GM23248 (cell line): Measurements from ENCODE around the gene SUPT4H1. TPM values are rescaled to one million over a fixed set of nuclear protein-coding genes. Genes with fewer than 3 reads are reported as not detected.

Experiments used
- DNase-seq: peaks from one replicate; pipeline ENCODE4 v3.0.0-alpha.2; 2015
- H2AFZ ChIP-seq: fragments of 200-600 bp; sonication (generic); 2 replicates; pipeline ENCODE4 v1.6.1; 2016; ENCODE audit warnings: antibody characterized with exemption
- H3F3A ChIP-seq: fragments of 200-600 bp; sonication (generic); 2 replicates; pipeline ENCODE4 v1.6.1; 2016; ENCODE audit warnings: mild to moderate bottlenecking, antibody characterized with exemption, mixed run types; ENCODE audit not compliant: insufficient read depth
- H3K27ac ChIP-seq: fragments of 200-600 bp; sonication (generic); 2 replicates; pipeline ENCODE4 v1.5.1; 2016; ENCODE audit warnings: mild to moderate bottlenecking
- H3K27me3 ChIP-seq: fragments of 200-600 bp; sonication (generic); replicated peaks from 2 replicates; pipeline ENCODE4 v1.6.1; 2016; ENCODE audit warnings: mild to moderate bottlenecking; ENCODE audit not compliant: insufficient read depth
- H3K36me3 ChIP-seq: fragments of 200-600 bp; sonication (generic); 2 replicates; pipeline ENCODE4 v1.6.1; 2016; ENCODE audit warnings: low read depth, mild to moderate bottlenecking
- H3K4me1 ChIP-seq: fragments of 200-600 bp; sonication (generic); 2 replicates; pipeline ENCODE4 v1.6.1; 2016; ENCODE audit warnings: mild to moderate bottlenecking; ENCODE audit not compliant: insufficient read depth
- H3K4me2 ChIP-seq: fragments of 200-600 bp; sonication (generic); one replicate; pipeline ENCODE4 v1.6.1; 2016; ENCODE audit warnings: mild to moderate bottlenecking; ENCODE audit not compliant: unreplicated experiment
- H3K4me3 ChIP-seq: fragments of 200-600 bp; sonication (generic); 2 replicates; pipeline ENCODE4 v1.5.1; 2016; ENCODE audit warnings: mild to moderate bottlenecking
- H3K79me2 ChIP-seq: fragments of 200-600 bp; sonication (generic); 2 replicates; pipeline ENCODE4 v1.6.1; 2016; ENCODE audit warnings: mild to moderate bottlenecking; ENCODE audit not compliant: insufficient read depth
- H3K9ac ChIP-seq: fragments of 200-600 bp; sonication (generic); 2 replicates; pipeline ENCODE4 v1.6.1; 2016; ENCODE audit warnings: mild to moderate bottlenecking
- H3K9me2 ChIP-seq: fragments of 200-600 bp; sonication (generic); 2 replicates; pipeline ENCODE4 v1.6.1; 2016; ENCODE audit warnings: mixed run types, mild to moderate bottlenecking, moderate library complexity; ENCODE audit not compliant: insufficient read depth
- H3K9me3 ChIP-seq: fragments of 200-600 bp; sonication (generic); one replicate; pipeline ENCODE4 v1.6.1; 2017; ENCODE audit warnings: low read depth
- H4K20me1 ChIP-seq: fragments of 200-600 bp; sonication (generic); 2 replicates; pipeline ENCODE4 v1.6.0; 2016; ENCODE audit not compliant: insufficient read depth
- EZH2 ChIP-seq: fragments of 200-600 bp; sonication (generic); IDR thresholded peaks from 2 replicates; pipeline ENCODE4 v1.6.1; 2018; ENCODE audit warnings: antibody characterized with exemption, mild to moderate bottlenecking; ENCODE audit not compliant: insufficient read depth, poor library complexity, severe bottlenecking
- EZH2phosphoT487 ChIP-seq: fragments of 200-600 bp; sonication (generic); IDR thresholded peaks from 2 replicates; pipeline ENCODE4 v1.6.1; 2018; ENCODE audit warnings: antibody characterized with exemption, moderate library complexity, mild to moderate bottlenecking, low read depth; ENCODE audit not compliant: insufficient read depth
- WGBS, 2 experiments: methylation state at CpG; one replicate each; pipeline ENCODE4 v1.1.6; 2015 to 2017; ENCODE audit warnings: low lambda C conversion rate in 2 of 2, low coverage in 1 of 2; ENCODE audit errors: missing lambda C conversion rate in 2 of 2; 5-methylcytosine and 5-hydroxymethylcytosine counted together
- in situ Hi-C: fragments of 300-500 bp; cut with MboI; formaldehyde crosslinking; loops from 2 replicates; pipeline ENCODE4 v1.15.0; 2020
- polyA plus RNA-seq: library from polyadenylated mRNA; unstranded; fragments of >200 nt; fragmentation: Nextera tagmentation; extraction: Ambion mirVana; gene quantifications from 2 replicates; pipeline ENCODE4 v1.2.1, GENCODE V29; 2016
- total RNA-seq: library from RNA; depleted of rRNA; stranded (reverse); fragments of >200 nt; shearing (Covaris generic); gene quantifications from 2 replicates; pipeline ENCODE4 v1.2.3, GENCODE V29; 2014

Gene SUPT4H1
- total and polyA plus RNA-seq, 2 experiments from 2014 or later, result 57.1 to 92.1 TPM

- Histone ChIP-seq H3K9ac (no peak overlapping the region), H3K27me3 (no peaks in the 10 kb centered on the region), H3K4me3 (no peak overlapping the region), H3K4me2 (no peak overlapping the region), H3K9me3 (no peaks in the 10 kb centered on the region), H3K36me3 (no peaks in the 10 kb centered on the region), H3K4me1 (no peaks in the 10 kb centered on the region), H4K20me1 (no peaks in the 10 kb centered on the region), H3F3A (no peaks in the 10 kb centered on the region), H2AFZ (no peak overlapping the region), H3K27ac (no peak overlapping the region), H3K79me2 (no peaks in the 10 kb centered on the region), H3K9me2 (no peaks in the 10 kb centered on the region)
- no peak for TF ChIP-seq EZH2
- TF ChIP-seq EZH2phosphoT487, result no peak
- in situ Hi-C loops, result no loop called here
- WGBS, 2 experiments, result 72 to 73% methylated on average over 19 of the region's 19 CpGs
- DNase-seq, result no peak
These were observed 45.7 kb downstream of the SUPT4H1 start for GRCh38 chr17:58306131-58306951.

GRCh38 chr17:58305626-58306025 is 46.4 kb downstream of the SUPT4H1 start:
- Histone ChIP-seq H3K79me2 (no peaks in the 10 kb centered on the region), H2AFZ (no peak overlapping the region), H3K27me3 (no peaks in the 10 kb centered on the region; the same call in 1 of the 2 replicates), H3K4me2 (no peak overlapping the region), H3K36me3 (no peaks in the 10 kb centered on the region), H3K9me2 (no peaks in the 10 kb centered on the region), H3K27ac (no peak overlapping the region), H3K4me1 (no peaks in the 10 kb centered on the region), H3K4me3 (no peak overlapping the region), H3F3A (no peaks in the 10 kb centered on the region), H3K9me3 (no peaks in the 10 kb centered on the region), H3K9ac (no peak overlapping the region), H4K20me1 (no peaks in the 10 kb centered on the region)
- TF ChIP-seq EZH2, result no peak
- TF ChIP-seq EZH2phosphoT487, result no peak
- WGBS, 2 experiments, result 65 to 77% methylated on average over 4 to 8 of the region's 8 CpGs
- in situ Hi-C loops, result no loop called here
- DNase-seq, result no peak

- TF ChIP-seq EZH2, result no peak
- TF ChIP-seq EZH2phosphoT487, result no peak
- H3K27ac ChIP-seq, result no peak overlapping the region
These were observed 47.1 kb downstream of the SUPT4H1 start for GRCh38 chr17:58304750-58305486.

GRCh38 chr17:58303971-58304749 is 47.8 kb downstream of the SUPT4H1 start:
- H3K9me2 ChIP-seq, result no peaks in the 10 kb centered on the region
- H3K27ac ChIP-seq, result no peak overlapping the region
- no peaks in the 10 kb centered on the region for H4K20me1 ChIP-seq
- no peaks in the 10 kb centered on the region for H3K4me1 ChIP-seq
- no peaks in the 10 kb centered on the region for H3K79me2 ChIP-seq
- no peak overlapping the region for H3K4me3 ChIP-seq
- no peak for TF ChIP-seq EZH2
- no peak for TF ChIP-seq EZH2phosphoT487
- no peaks in the 10 kb centered on the region; the same call in 1 of the 2 replicates for H3K27me3 ChIP-seq
- 23 to 27% methylated on average over 9 to 10 of the region's 10 CpGs for WGBS, 2 experiments
- H3K9ac ChIP-seq, result no peak overlapping the region
- H3K9me3 ChIP-seq, result no peaks in the 10 kb centered on the region
- H3K36me3 ChIP-seq, result no peaks in the 10 kb centered on the region
- H2AFZ ChIP-seq, result no peak overlapping the region
- in situ Hi-C loops, result no loop called here
- H3K4me2 ChIP-seq, result no peak overlapping the region
- DNase-seq, result peak; percentile 60
- no peaks in the 10 kb centered on the region for H3F3A ChIP-seq

More at GRCh38 chr17:58304750-58305486, 47.1 kb downstream of the SUPT4H1 start:
- no peak for DNase-seq
- Histone ChIP-seq H3K4me1 (no peaks in the 10 kb centered on the region), H3K36me3 (no peaks in the 10 kb centered on the region), H3K4me2 (no peak overlapping the region), H3K27me3 (no peaks in the 10 kb centered on the region; the same call in 1 of the 2 replicates), H3K9ac (no peak overlapping the region), H2AFZ (no peak overlapping the region), H3F3A (no peaks in the 10 kb centered on the region), H4K20me1 (no peaks in the 10 kb centered on the region), H3K4me3 (no peak overlapping the region), H3K79me2 (no peaks in the 10 kb centered on the region), H3K9me2 (no peaks in the 10 kb centered on the region), H3K9me3 (no peaks in the 10 kb centered on the region)
- 64 to 69% methylated on average over 14 of the region's 14 CpGs for WGBS, 2 experiments
- in situ Hi-C loops, result no loop called here
